Panc1 (cell line): ENCODE measurements around the gene LILRB2.
"Not testable (repeated sequence)": the region's sequence is repeated elsewhere in the genome, so short reads cannot be mapped to it uniquely, and the experiment has no call there.

Experiments
- POLR2AphosphoS5 ChIP-seq: IDR thresholded peaks from 2 replicates; pipeline ENCODE4 v1.6.1; 2012; ENCODE audit warnings: mild to moderate bottlenecking, low read depth, low read length, moderate library complexity
- TF ChIP-seq, protein P1 (sequence below): fragments of 450-650 bp; IDR thresholded peaks from 2 replicates; pipeline ENCODE4 v1.5.1; 2017; ENCODE audit warnings: mild to moderate bottlenecking

GRCh38 chr19:54224619-54225018, 56.3 kb downstream of the LILRB2 start:
- TF ChIP-seq, protein P1, sequence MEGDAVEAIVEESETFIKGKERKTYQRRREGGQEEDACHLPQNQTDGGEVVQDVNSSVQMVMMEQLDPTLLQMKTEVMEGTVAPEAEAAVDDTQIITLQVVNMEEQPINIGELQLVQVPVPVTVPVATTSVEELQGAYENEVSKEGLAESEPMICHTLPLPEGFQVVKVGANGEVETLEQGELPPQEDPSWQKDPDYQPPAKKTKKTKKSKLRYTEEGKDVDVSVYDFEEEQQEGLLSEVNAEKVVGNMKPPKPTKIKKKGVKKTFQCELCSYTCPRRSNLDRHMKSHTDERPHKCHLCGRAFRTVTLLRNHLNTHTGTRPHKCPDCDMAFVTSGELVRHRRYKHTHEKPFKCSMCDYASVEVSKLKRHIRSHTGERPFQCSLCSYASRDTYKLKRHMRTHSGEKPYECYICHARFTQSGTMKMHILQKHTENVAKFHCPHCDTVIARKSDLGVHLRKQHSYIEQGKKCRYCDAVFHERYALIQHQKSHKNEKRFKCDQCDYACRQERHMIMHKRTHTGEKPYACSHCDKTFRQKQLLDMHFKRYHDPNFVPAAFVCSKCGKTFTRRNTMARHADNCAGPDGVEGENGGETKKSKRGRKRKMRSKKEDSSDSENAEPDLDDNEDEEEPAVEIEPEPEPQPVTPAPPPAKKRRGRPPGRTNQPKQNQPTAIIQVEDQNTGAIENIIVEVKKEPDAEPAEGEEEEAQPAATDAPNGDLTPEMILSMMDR: not testable (repeated sequence)
- TF ChIP-seq POLR2AphosphoS5: not testable (repeated sequence)
